GM23338 (cell line): ENCODE results near the gene CDH23. TPM values are rescaled to one million over a fixed set of nuclear protein-coding genes. Genes with fewer than 3 reads are reported as not detected.

Experiments
- ATAC-seq: fragments of 200-7000 bp; cut with Tn5 transposase; 3 replicates; pipeline ENCODE4 v1.9.1; 2020
- DNase-seq: peaks from one replicate; pipeline ENCODE4 v3.0.0-alpha.2; 2015; ENCODE audit warnings: low spot score
- H2AFZ ChIP-seq: fragments of 200-600 bp; sonication (generic); 2 replicates; pipeline ENCODE4 v1.8.0; 2016; ENCODE audit warnings: antibody characterized with exemption, mild to moderate bottlenecking, moderate library complexity
- H3F3A ChIP-seq: fragments of 200-600 bp; sonication (generic); replicated peaks from 2 replicates; pipeline ENCODE4 v1.8.0; 2017; ENCODE audit warnings: antibody characterized with exemption, mixed run types, low read depth
- H3K27ac ChIP-seq: fragments of 200-600 bp; sonication (generic); 2 replicates; pipeline ENCODE4 v1.6.1; 2016; ENCODE audit warnings: low read depth
- H3K27me3 ChIP-seq: fragments of 200-600 bp; sonication (generic); 2 replicates; pipeline ENCODE4 v1.8.0; 2016; ENCODE audit warnings: mild to moderate bottlenecking, mixed run types, moderate library complexity; ENCODE audit not compliant: insufficient read depth
- H3K36me3 ChIP-seq: fragments of 200-600 bp; sonication (generic); 2 replicates; pipeline ENCODE4 v1.8.0; 2016; ENCODE audit warnings: mild to moderate bottlenecking; ENCODE audit not compliant: insufficient read depth
- H3K4me1 ChIP-seq: fragments of 200-600 bp; sonication (generic); 2 replicates; pipeline ENCODE4 v1.8.0; 2016; ENCODE audit warnings: mild to moderate bottlenecking, moderate library complexity; ENCODE audit not compliant: insufficient read depth
- H3K4me2 ChIP-seq: fragments of 200-600 bp; sonication (generic); 2 replicates; pipeline ENCODE4 v1.7.1; 2017; ENCODE audit warnings: mixed run types
- H3K4me3 ChIP-seq: fragments of 200-600 bp; sonication (generic); 2 replicates; pipeline ENCODE4 v1.6.1; 2016; ENCODE audit warnings: mixed run types
- H3K79me2 ChIP-seq: fragments of 200-600 bp; sonication (generic); replicated peaks from 2 replicates; pipeline ENCODE4 v1.8.0; 2017; ENCODE audit warnings: mild to moderate bottlenecking; ENCODE audit not compliant: insufficient read depth
- H3K9me2 ChIP-seq: fragments of 200-600 bp; sonication (generic); 2 replicates; pipeline ENCODE4 v1.8.0; 2017; ENCODE audit not compliant: insufficient read depth
- H4K20me1 ChIP-seq: fragments of 200-600 bp; sonication (generic); replicated peaks from 2 replicates; pipeline ENCODE4 v1.8.0; 2017; ENCODE audit warnings: mild to moderate bottlenecking; ENCODE audit not compliant: insufficient read depth
- H3K27ac Mint-ChIP-seq: 2 replicates; pipeline ENCODE4 v1.8.0; 2020; ENCODE audit warnings: inconsistent platforms, mild to moderate bottlenecking, moderate library complexity, mixed read lengths
- H3K27me3 Mint-ChIP-seq: 3 replicates; pipeline ENCODE4 v1.8.0; 2022; ENCODE audit warnings: low read depth, mild to moderate bottlenecking, moderate library complexity, mixed read lengths, inconsistent platforms; ENCODE audit not compliant: insufficient read depth, poor library complexity
- H3K36me3 Mint-ChIP-seq: 3 replicates; pipeline ENCODE4 v1.8.0; 2021; ENCODE audit warnings: low read depth, mild to moderate bottlenecking, inconsistent platforms, moderate library complexity, mixed read lengths
- H3K4me1 Mint-ChIP-seq: 3 replicates; pipeline ENCODE4 v1.8.0; 2020; ENCODE audit warnings: mild to moderate bottlenecking, inconsistent platforms, mixed read lengths
- H3K4me3 Mint-ChIP-seq: 3 replicates; pipeline ENCODE4 v1.8.0; 2021; ENCODE audit warnings: moderate library complexity, mild to moderate bottlenecking, inconsistent platforms, mixed read lengths
- H3K9me3 Mint-ChIP-seq: 3 replicates; pipeline ENCODE4 v1.8.0; 2020; ENCODE audit warnings: moderate library complexity, mild to moderate bottlenecking, inconsistent platforms, mixed read lengths
- JUNB ChIP-seq: IDR thresholded peaks from one replicate; pipeline ENCODE4 v1.6.1; 2016; ENCODE audit warnings: antibody characterized with exemption; ENCODE audit not compliant: unreplicated experiment
- STAT1 ChIP-seq: IDR thresholded peaks from one replicate; pipeline ENCODE4 v1.6.1; 2016; ENCODE audit warnings: antibody characterized with exemption; ENCODE audit not compliant: unreplicated experiment
- ZNF114 ChIP-seq: fragments of 250-450 bp; sonication (Bioruptor Pico); IDR thresholded peaks from 2 replicates; pipeline ENCODE4 v1.5.0; 2020; ENCODE audit warnings: mild to moderate bottlenecking, moderate library complexity
- ZNF331 ChIP-seq: fragments of 250-450 bp; sonication (Bioruptor Pico); IDR thresholded peaks from 2 replicates; pipeline ENCODE4 v1.5.0; 2020; ENCODE audit warnings: low read depth, mild to moderate bottlenecking, moderate library complexity
- polyA plus RNA-seq: library from polyadenylated mRNA; unstranded; fragments of >200 nt; fragmentation: Nextera tagmentation; extraction: Ambion mirVana; gene quantifications from 2 replicates; pipeline ENCODE4 v1.2.1, GENCODE V29; 2016
- total RNA-seq: library from RNA; depleted of rRNA; stranded (reverse); fragments of >200 nt; shearing (Covaris generic); gene quantifications from 2 replicates; pipeline ENCODE4 v1.2.3, GENCODE V29; 2014
- TF ChIP-seq, protein P1 (sequence below): fragments of 250-450 bp; sonication (Bioruptor Pico); IDR thresholded peaks from 2 replicates; pipeline ENCODE4 v1.5.0; 2020; ENCODE audit warnings: mild to moderate bottlenecking, moderate library complexity
- TF ChIP-seq, protein P2 (sequence below): IDR thresholded peaks from 2 replicates; pipeline ENCODE4 v1.6.1; 2016; ENCODE audit warnings: antibody characterized with exemption
- TF ChIP-seq, protein P3 (sequence below): IDR thresholded peaks from one replicate; pipeline ENCODE4 v1.6.1; 2018; ENCODE audit warnings: antibody characterized with exemption; ENCODE audit not compliant: unreplicated experiment

CDH23 gene
- total and polyA plus RNA-seq, 2 experiments from 2014 or later = 0.95 to 4.3 TPM

DNA sequence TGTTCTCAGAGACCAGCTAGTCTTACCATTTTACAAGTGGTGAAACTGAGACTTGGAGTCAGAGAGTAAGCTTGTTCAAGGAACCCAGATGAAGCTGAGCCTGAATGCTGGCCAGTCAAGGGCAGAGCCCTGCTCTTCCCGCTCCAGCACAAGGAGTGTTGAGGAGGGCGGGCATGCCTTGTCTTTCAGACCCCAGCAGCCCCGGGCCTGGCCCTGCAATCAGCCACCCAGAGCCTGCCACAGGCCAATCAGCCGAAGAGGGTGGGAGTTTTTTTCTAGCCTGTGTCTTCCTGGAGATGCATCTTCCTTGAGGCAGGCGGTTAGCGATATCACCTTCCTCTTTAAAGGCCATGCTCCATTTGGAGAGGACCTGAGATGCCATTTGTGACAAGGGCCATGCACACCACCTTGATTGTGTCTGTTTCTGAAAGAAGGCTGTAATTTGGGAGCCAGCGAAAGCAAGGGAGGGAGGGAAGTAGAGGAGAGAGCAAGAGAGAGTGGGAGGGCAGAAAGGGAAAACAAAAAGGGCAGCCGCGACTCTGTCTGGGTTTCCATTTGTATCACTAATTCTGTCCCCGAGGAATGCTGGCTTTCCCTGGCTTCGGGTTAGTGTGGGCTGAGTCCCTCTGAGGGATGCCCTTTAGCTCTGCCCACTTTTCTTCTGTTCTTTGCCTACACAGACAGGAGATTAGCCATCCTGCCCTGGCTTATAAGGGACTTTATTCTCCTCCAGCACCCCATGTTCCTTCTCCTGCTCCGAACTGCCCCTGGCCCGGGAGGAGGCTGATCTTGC is 8.0 kb downstream of the CDH23 start:
- Histone ChIP-seq H3K4me3 (no peak overlapping the region), H2AFZ (no peak overlapping the region), H3K9me2 (no peaks in the 10 kb centered on the region), H3K79me2 (no peaks in the 10 kb centered on the region), H3K4me2 (no peak overlapping the region), H3K27ac (no peak overlapping the region), H3K36me3 (no peaks in the 10 kb centered on the region), H3F3A (no peaks in the 10 kb centered on the region), H3K27me3 (peaks cover 8% of the 10 kb centered on the region), H3K4me1 (no peaks in the 10 kb centered on the region), H4K20me1 (no peaks in the 10 kb centered on the region; the same call in 1 of the 2 replicates)
- TF ChIP-seq, protein P1, sequence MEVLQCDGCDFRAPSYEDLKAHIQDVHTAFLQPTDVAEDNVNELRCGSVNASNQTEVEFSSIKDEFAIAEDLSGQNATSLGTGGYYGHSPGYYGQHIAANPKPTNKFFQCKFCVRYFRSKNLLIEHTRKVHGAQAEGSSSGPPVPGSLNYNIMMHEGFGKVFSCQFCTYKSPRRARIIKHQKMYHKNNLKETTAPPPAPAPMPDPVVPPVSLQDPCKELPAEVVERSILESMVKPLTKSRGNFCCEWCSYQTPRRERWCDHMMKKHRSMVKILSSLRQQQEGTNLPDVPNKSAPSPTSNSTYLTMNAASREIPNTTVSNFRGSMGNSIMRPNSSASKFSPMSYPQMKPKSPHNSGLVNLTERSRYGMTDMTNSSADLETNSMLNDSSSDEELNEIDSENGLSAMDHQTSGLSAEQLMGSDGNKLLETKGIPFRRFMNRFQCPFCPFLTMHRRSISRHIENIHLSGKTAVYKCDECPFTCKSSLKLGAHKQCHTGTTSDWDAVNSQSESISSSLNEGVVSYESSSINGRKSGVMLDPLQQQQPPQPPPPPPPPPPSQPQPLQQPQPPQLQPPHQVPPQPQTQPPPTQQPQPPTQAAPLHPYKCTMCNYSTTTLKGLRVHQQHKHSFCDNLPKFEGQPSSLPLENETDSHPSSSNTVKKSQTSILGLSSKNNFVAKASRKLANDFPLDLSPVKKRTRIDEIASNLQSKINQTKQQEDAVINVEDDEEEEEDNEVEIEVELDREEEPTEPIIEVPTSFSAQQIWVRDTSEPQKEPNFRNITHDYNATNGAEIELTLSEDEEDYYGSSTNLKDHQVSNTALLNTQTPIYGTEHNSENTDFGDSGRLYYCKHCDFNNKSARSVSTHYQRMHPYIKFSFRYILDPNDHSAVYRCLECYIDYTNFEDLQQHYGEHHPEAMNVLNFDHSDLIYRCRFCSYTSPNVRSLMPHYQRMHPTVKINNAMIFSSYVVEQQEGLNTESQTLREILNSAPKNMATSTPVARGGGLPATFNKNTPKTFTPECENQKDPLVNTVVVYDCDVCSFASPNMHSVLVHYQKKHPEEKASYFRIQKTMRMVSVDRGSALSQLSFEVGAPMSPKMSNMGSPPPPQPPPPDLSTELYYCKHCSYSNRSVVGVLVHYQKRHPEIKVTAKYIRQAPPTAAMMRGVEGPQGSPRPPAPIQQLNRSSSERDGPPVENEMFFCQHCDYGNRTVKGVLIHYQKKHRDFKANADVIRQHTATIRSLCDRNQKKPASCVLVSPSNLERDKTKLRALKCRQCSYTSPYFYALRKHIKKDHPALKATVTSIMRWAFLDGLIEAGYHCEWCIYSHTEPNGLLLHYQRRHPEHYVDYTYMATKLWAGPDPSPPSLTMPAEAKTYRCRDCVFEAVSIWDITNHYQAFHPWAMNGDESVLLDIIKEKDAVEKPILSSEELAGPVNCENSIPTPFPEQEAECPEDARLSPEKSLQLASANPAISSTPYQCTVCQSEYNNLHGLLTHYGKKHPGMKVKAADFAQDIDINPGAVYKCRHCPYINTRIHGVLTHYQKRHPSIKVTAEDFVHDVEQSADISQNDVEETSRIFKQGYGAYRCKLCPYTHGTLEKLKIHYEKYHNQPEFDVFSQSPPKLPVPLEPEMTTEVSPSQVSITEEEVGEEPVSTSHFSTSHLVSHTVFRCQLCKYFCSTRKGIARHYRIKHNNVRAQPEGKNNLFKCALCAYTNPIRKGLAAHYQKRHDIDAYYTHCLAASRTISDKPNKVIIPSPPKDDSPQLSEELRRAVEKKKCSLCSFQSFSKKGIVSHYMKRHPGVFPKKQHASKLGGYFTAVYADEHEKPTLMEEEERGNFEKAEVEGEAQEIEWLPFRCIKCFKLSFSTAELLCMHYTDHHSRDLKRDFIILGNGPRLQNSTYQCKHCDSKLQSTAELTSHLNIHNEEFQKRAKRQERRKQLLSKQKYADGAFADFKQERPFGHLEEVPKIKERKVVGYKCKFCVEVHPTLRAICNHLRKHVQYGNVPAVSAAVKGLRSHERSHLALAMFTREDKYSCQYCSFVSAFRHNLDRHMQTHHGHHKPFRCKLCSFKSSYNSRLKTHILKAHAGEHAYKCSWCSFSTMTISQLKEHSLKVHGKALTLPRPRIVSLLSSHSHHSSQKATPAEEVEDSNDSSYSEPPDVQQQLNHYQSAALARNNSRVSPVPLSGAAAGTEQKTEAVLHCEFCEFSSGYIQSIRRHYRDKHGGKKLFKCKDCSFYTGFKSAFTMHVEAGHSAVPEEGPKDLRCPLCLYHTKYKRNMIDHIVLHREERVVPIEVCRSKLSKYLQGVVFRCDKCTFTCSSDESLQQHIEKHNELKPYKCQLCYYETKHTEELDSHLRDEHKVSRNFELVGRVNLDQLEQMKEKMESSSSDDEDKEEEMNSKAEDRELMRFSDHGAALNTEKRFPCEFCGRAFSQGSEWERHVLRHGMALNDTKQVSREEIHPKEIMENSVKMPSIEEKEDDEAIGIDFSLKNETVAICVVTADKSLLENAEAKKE (CRISPR knock-in tag) = no peak
- TF ChIP-seq, protein P2, sequence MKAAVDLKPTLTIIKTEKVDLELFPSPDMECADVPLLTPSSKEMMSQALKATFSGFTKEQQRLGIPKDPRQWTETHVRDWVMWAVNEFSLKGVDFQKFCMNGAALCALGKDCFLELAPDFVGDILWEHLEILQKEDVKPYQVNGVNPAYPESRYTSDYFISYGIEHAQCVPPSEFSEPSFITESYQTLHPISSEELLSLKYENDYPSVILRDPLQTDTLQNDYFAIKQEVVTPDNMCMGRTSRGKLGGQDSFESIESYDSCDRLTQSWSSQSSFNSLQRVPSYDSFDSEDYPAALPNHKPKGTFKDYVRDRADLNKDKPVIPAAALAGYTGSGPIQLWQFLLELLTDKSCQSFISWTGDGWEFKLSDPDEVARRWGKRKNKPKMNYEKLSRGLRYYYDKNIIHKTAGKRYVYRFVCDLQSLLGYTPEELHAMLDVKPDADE = no peak
- TF ChIP-seq ZNF331 (CRISPR knock-in tag) = no peak
- TF ChIP-seq, protein P3, sequence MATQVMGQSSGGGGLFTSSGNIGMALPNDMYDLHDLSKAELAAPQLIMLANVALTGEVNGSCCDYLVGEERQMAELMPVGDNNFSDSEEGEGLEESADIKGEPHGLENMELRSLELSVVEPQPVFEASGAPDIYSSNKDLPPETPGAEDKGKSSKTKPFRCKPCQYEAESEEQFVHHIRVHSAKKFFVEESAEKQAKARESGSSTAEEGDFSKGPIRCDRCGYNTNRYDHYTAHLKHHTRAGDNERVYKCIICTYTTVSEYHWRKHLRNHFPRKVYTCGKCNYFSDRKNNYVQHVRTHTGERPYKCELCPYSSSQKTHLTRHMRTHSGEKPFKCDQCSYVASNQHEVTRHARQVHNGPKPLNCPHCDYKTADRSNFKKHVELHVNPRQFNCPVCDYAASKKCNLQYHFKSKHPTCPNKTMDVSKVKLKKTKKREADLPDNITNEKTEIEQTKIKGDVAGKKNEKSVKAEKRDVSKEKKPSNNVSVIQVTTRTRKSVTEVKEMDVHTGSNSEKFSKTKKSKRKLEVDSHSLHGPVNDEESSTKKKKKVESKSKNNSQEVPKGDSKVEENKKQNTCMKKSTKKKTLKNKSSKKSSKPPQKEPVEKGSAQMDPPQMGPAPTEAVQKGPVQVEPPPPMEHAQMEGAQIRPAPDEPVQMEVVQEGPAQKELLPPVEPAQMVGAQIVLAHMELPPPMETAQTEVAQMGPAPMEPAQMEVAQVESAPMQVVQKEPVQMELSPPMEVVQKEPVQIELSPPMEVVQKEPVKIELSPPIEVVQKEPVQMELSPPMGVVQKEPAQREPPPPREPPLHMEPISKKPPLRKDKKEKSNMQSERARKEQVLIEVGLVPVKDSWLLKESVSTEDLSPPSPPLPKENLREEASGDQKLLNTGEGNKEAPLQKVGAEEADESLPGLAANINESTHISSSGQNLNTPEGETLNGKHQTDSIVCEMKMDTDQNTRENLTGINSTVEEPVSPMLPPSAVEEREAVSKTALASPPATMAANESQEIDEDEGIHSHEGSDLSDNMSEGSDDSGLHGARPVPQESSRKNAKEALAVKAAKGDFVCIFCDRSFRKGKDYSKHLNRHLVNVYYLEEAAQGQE = no peak
- no peak for TF ChIP-seq JUNB
- no peak for TF ChIP-seq ZNF114
- no peak for TF ChIP-seq STAT1
- peaks cover 6% of the 10 kb centered on the region for H3K4me1 Mint-ChIP-seq
- no peaks in the 10 kb centered on the region for H3K9me3 Mint-ChIP-seq
- ATAC-seq (peak; percentile 82), DNase-seq (no peak)
- H3K4me3 Mint-ChIP-seq = no peak overlapping the region
- no peaks in the 10 kb centered on the region for H3K36me3 Mint-ChIP-seq
- H3K27me3 Mint-ChIP-seq = peaks cover 4% of the 10 kb centered on the region
- H3K27ac Mint-ChIP-seq = no peak overlapping the region
